HG03571 (cell line): ENCODE data around the gene NOTCH3.

Experiments
- ATAC-seq: cut with Tn5 transposase; IDR thresholded peaks from one replicate; pipeline ENCODE4 v1.9.1; 2021; ENCODE audit not compliant: unreplicated experiment

The NOTCH3 gene

GRCh38 chr19:15197942-15198341 is 2.9 kb downstream of the NOTCH3 start:
- ATAC-seq = no peak

GRCh38 chr19:15197275-15197941 is 3.4 kb downstream of the NOTCH3 start:
- no peak for ATAC-seq

- ATAC-seq = no peak
These were observed 4.3 kb downstream of the NOTCH3 start for GRCh38 chr19:15196360-15197005.

- ATAC-seq = no peak
These were observed 5.1 kb downstream of the NOTCH3 start for GRCh38 chr19:15195371-15196334.

GRCh38 chr19:15194938-15195337 is 5.9 kb downstream of the NOTCH3 start:
- no peak for ATAC-seq

GRCh38 chr19:15191982-15192381 is 8.8 kb downstream of the NOTCH3 start:
- no peak for ATAC-seq

- ATAC-seq = no peak
These were observed 9.3 kb downstream of the NOTCH3 start for GRCh38 chr19:15191514-15191913.

GRCh38 chr19:15188851-15189250 is 11.9 kb downstream of the NOTCH3 start:
- no peak for ATAC-seq

GRCh38 chr19:15187026-15188007 is 13.5 kb downstream of the NOTCH3 start:
- no peak for ATAC-seq

- no peak for ATAC-seq
These were observed 15.6 kb downstream of the NOTCH3 start for GRCh38 chr19:15185188-15185587.

- ATAC-seq = no peak
These were observed 16.0 kb downstream of the NOTCH3 start for GRCh38 chr19:15184776-15185175.

- no peak for ATAC-seq
These were observed 19.4 kb downstream of the NOTCH3 start for GRCh38 chr19:15181394-15181793.

GRCh38 chr19:15180451-15181390 is 20.1 kb downstream of the NOTCH3 start:
- ATAC-seq = no peak

GRCh38 chr19:15178629-15179308 is 22.0 kb downstream of the NOTCH3 start:
- no peak for ATAC-seq

- ATAC-seq = no peak
These were observed 23.3 kb downstream of the NOTCH3 start for GRCh38 chr19:15177269-15178116.

- no peak for ATAC-seq
These were observed 25.2 kb downstream of the NOTCH3 start for GRCh38 chr19:15175609-15176008.

- ATAC-seq = no peak
These were observed 26.9 kb downstream of the NOTCH3 start for GRCh38 chr19:15173746-15174404.
